ENCODE measurements around the gene GALNT15.

DNA sequence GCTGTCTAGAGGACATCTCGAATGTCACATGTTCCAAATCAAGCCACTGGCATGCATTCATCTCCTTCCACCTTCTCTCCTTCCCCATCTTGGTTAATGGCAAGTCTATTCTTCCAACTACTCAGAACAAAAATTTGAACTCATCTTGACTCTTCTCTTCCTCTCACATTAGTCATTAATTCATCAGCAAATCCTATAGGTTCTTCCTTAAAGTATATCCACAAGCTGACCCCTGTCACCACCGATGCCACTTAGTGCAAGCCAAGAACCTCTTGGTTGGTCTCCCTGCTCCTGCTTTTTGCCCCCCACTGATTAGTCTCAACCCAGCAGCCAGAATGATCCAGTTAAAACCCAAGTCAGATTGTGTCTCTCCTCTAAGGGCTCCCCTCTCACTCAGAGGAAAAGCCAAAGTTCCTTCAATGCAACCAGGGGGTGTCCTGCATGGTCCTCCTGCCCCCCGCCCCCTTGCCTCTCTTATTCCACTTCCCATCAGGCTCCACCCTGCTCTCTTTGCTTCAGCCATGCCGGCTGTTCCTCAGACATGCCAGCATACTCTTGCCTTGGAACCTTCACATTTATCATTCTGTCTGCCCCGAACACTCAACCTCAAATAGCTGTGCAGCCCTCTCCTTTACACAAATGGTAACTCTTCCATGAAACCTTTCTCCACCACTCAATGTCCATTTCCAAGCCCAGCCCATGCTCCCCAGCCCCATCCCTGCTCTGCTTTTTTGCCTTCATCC is 1.0 kb upstream of the GALNT15 start:
- TF ChIP-seq CTCF (IDR thresholded peaks at IDR 0.05): no peak
- no peak for TF ChIP-seq POLR2AphosphoS5 (IDR thresholded peaks at IDR 0.05)

All from breast epithelium (tissue), 3 donors.